K562 (cell line): Measurements from ENCODE around the gene ADIPOR1. TPM values are rescaled to one million over a fixed set of nuclear protein-coding genes. Genes with fewer than 3 reads are reported as not detected.
A peak's percentile ranks its signal among the peaks of the same experiment; 100 is the strongest.

Experiments used
- AFF1 ChIP-seq, 2 experiments: fragments of 450-650 bp; IDR thresholded peaks; 2 replicates each; pipeline ENCODE4 v1.6.1; 2018; ENCODE audit warnings: mild to moderate bottlenecking in 2 of 2, low read depth in 1 of 2; ENCODE audit not compliant: partially characterized antibody in 2 of 2
- ARID1B ChIP-seq: fragments of 450-650 bp; IDR thresholded peaks from 2 replicates; pipeline ENCODE4 v1.6.1; 2016; ENCODE audit warnings: antibody characterized with exemption, mild to moderate bottlenecking, inconsistent platforms
- HNRNPLL ChIP-seq: fragments of 200-400 bp; formaldehyde crosslinking; IDR thresholded peaks from 2 replicates; pipeline ENCODE4 v1.6.1; 2017; ENCODE audit warnings: low read length, low read depth, mild to moderate bottlenecking; ENCODE audit not compliant: poor library complexity, severe bottlenecking
- MAZ ChIP-seq, 2 experiments: fragments of 450-650 bp in 1 of 2; sonication (generic) in 1 of 2; formaldehyde crosslinking; IDR thresholded peaks in 1 of 2; conservative IDR thresholded peaks in 1 of 2; 2 replicates each; pipeline versions ENCODE4 v1.4.0 to v1.5.0; 2020; ENCODE audit warnings: mild to moderate bottlenecking in 1 of 2, missing genetic modification reagents in 1 of 2
- MCM7 ChIP-seq, 2 experiments: fragments of 450-650 bp; IDR thresholded peaks; 2 replicates each; pipeline ENCODE4 v1.6.1; 2016 to 2018
- MECOM ChIP-seq: fragments of 250-450 bp; sonication (Bioruptor Pico); IDR thresholded peaks from 2 replicates; pipeline ENCODE4 v1.8.0; 2022; ENCODE audit warnings: inconsistent platforms
- MXD1 ChIP-seq: fragments of 250-450 bp; sonication (Bioruptor Pico); IDR thresholded peaks from 2 replicates; pipeline ENCODE4 v1.8.0; 2021; ENCODE audit warnings: borderline replicate concordance, mild to moderate bottlenecking, moderate library complexity; ENCODE audit not compliant: poor library complexity, severe bottlenecking
- PKNOX1 ChIP-seq: fragments of 450-650 bp; IDR thresholded peaks from 2 replicates; pipeline ENCODE4 v1.6.1; 2016
- SMAD2 ChIP-seq: fragments of 150-350 bp; IDR thresholded peaks from 2 replicates; pipeline ENCODE4 v1.6.1; 2014; ENCODE audit warnings: low read depth, mild to moderate bottlenecking, low read length
- SRSF3 ChIP-seq: fragments of 200-400 bp; formaldehyde crosslinking; IDR thresholded peaks from 2 replicates; pipeline ENCODE4 v1.6.1; 2016; ENCODE audit warnings: mild to moderate bottlenecking, low read length, moderate library complexity; ENCODE audit not compliant: insufficient read depth
- TEAD4 ChIP-seq, 2 experiments: sonication (generic) in 1 of 2; formaldehyde crosslinking in 1 of 2; IDR thresholded peaks; 2 replicates each; pipeline versions ENCODE4 v1.6.1 to v1.8.0; 2012 to 2022; ENCODE audit warnings: borderline replicate concordance in 1 of 2, inconsistent platforms in 1 of 2, low read length in 1 of 2, mild to moderate bottlenecking in 1 of 2, missing genetic modification reagents in 1 of 2
- ZBTB9 ChIP-seq: fragments of 450-650 bp; formaldehyde crosslinking; IDR thresholded peaks from 2 replicates; pipeline ENCODE4 v1.4.0; 2020; ENCODE audit warnings: mild to moderate bottlenecking, moderate library complexity
- ZFX ChIP-seq: sonication (generic); formaldehyde crosslinking; IDR thresholded peaks from 2 replicates; pipeline ENCODE4 v1.8.0; 2022; ENCODE audit warnings: mild to moderate bottlenecking, missing genetic modification reagents, moderate library complexity
- ZNF316 ChIP-seq: fragments of 450-650 bp; IDR thresholded peaks from 2 replicates; pipeline ENCODE4 v1.6.1; 2016
- ZNF75A ChIP-seq: fragments of 450-650 bp; formaldehyde crosslinking; IDR thresholded peaks from 2 replicates; pipeline ENCODE4 v1.4.0; 2020; ENCODE audit warnings: mild to moderate bottlenecking
- polyA plus RNA-seq, 8 experiments: library from polyadenylated mRNA; depleted of rRNA in 4 of 8; stranded (reverse) in 5 of 8; unstranded in 3 of 8; fragments of >200 nt; fragmentation: Nextera tagmentation in 2 of 8; fragmentation: Illumina TruSeq in 1 of 8; extraction: Ambion mirVana in 2 of 8; extraction: Trizol in 1 of 8; gene quantifications; 2 replicates each; pipeline versions ENCODE4 v1.2.1 to v1.2.3, GENCODE V29; 2011 to 2014; ENCODE audit warnings: inconsistent platforms in 1 of 8, missing spikeins in 1 of 8
- total RNA-seq, 7 experiments: library from RNA; depleted of rRNA in 6 of 7; stranded (reverse); fragments of >200 nt in 6 of 7; fragmentation: Illumina TruSeq in 2 of 7; extraction: Trizol in 2 of 7; gene quantifications; 2 replicates each; pipeline versions ENCODE4 v1.2.1 to v1.2.3, GENCODE V29; 2011 to 2021; ENCODE audit warnings: low replicate concordance in 1 of 7
- TF ChIP-seq, protein P1 (sequence below): IDR thresholded peaks from 2 replicates; pipeline ENCODE4 v1.6.1; 2011; ENCODE audit warnings: borderline replicate concordance, low read depth, mild to moderate bottlenecking, moderate library complexity, low read length; ENCODE audit not compliant: insufficient read depth, poor library complexity, severe bottlenecking

The ADIPOR1 gene
- total and polyA plus RNA-seq, 9 of the 15 experiments (the other 6 are each of a cell fraction or from before 2014, with no cell fraction given) = 29.0 to 217 (median 100) TPM

DNA sequence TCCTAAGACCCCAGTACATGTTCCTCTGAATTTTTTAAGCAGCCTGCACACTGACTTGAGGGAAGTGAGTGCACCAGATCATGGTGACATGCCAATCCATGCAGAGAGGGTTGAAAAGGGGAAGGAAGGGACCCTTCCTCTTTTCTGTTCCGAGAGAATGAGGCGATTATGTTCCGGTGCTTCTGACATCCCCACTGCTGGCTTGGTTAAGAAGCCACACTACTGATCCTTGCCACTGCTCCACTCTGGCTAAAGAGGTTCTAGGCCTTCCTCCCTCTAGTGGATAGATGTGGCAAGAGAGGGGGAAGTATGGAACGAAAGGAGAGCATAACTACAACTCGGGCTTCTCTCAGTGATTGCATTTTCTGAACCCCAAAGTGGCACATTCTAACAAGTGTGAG is 10.8 kb upstream of the ADIPOR1 start (continued):
- TF ChIP-seq ZNF316 = no peak
- no peak for TF ChIP-seq MXD1
- TF ChIP-seq, protein P1, sequence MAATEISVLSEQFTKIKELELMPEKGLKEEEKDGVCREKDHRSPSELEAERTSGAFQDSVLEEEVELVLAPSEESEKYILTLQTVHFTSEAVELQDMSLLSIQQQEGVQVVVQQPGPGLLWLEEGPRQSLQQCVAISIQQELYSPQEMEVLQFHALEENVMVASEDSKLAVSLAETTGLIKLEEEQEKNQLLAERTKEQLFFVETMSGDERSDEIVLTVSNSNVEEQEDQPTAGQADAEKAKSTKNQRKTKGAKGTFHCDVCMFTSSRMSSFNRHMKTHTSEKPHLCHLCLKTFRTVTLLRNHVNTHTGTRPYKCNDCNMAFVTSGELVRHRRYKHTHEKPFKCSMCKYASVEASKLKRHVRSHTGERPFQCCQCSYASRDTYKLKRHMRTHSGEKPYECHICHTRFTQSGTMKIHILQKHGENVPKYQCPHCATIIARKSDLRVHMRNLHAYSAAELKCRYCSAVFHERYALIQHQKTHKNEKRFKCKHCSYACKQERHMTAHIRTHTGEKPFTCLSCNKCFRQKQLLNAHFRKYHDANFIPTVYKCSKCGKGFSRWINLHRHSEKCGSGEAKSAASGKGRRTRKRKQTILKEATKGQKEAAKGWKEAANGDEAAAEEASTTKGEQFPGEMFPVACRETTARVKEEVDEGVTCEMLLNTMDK = peak; percentile 79
- 0 out of 2 replicates have a peak, but pooled peaks have one; percentile 20 for TF ChIP-seq ZNF75A (CRISPR knock-in tag)
- TF ChIP-seq ARID1B = no peak; the same call in 1 of the 2 replicates
- TF ChIP-seq SMAD2 = no peak
- peak; percentile 46 for TF ChIP-seq TEAD4 (IDR thresholded peaks at IDR 0.05; ENCODE audit: low read length)
- TF ChIP-seq TEAD4 (CRISPR knock-in tag; IDR thresholded peaks at IDR 0.05; ENCODE audit: borderline replicate concordance) = no peak
- TF ChIP-seq SRSF3 = no peak
- peak in 1 of 2 experiments; percentile 28 for TF ChIP-seq AFF1 (IDR thresholded peaks at IDR 0.05; ENCODE audit: low read depth in 1 of 2, partially characterized antibody in 2 of 2)
- no peak for TF ChIP-seq MECOM (CRISPR knock-in tag)
- TF ChIP-seq MCM7 (IDR thresholded peaks at IDR 0.05) = no peak
- TF ChIP-seq MAZ (CRISPR knock-in tag; conservative IDR thresholded peaks at IDR 0.05 in 1 of 2, IDR thresholded peaks at IDR 0.05 in 1 of 2) = peak in 1 of 2 experiments; percentile 74; a peak in 3 of 4 replicates
- no peak for TF ChIP-seq ZBTB9 (CRISPR knock-in tag)
- peak; percentile 74 for TF ChIP-seq HNRNPLL
- TF ChIP-seq PKNOX1 = 0 out of 2 replicates have a peak, but pooled peaks have one; percentile 3
- TF ChIP-seq ZFX (CRISPR knock-in tag) = peak; percentile 69
